Stimulated activated CD8-positive, alpha-beta memory T cell treated with anti-CD3 and anti-CD28 coated beads, Interleukin-2, amount 100 ng/mL, for 1 hour (primary cell): Measurements from ENCODE around the gene CSNK1E.

Source experiments
- DNase-seq, 2 donors: peaks; one replicate each; pipeline ENCODE4 v3.0.0-alpha.2; 2020; ENCODE audit warnings: low read depth in 2 of 2

Gene CSNK1E

DNA sequence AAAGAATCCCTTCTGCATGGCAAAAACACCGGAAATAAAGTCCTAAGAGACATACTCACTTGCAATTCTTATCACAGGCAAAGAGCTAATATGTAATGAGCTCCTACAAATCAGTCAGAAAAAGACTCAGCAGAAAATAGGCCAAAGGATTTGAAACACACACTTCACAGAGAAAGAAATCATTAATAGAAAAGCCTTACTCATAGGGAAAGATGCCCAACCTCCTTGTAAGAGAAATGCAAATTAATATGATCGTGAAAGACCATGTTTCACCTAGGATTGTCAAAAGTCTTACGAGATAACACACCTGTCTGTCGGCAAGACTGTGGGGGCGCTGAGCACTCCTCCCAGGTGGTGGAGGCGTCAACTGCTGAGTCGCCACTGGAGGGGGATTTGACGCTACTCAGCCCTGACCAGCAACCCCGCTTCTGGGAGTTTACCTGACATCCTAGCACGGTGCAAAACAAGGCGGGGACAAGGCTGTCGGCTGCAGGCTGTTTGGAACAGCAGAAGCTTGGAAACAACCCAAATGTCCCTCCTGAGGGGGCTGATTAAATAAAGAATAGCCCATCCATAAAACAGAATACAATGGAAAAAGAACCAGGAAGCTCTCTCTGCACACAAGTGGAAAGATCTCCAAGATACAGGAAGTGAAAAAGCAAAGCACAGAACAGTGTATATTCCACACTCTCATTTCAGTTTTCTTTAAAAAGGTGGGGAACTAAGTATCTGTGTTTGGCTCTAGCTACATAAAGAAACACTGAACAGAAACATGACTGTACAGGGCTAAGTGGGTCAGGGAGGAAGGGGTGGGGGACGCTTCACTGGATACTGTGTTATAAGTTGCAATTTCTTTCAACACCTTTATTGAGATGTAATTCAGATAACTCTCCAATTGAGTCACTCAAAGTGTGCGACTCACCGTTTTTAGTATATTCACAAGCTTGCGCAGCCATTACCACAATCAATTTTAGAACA lies 11.5 kb downstream of the CSNK1E start:
- no peak for DNase-seq

DNA sequence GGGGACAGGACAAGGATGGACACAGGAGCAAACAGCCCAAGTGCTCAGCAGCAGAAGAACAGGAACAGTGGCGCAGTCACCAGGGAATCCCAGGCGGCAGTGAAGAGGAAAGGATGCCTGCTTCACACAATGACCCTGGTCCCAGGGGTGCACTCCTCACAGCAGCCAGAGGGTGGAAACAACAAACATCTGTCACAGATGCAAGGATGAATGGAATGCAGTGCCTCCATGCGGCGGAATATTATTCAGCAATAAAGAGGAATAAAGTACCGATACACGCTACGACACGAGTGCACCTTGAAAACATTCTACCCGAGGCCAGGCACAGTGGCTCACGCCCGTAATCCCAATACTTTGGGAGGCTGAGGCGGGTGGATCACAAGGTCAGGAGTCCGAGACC lies 12.7 kb downstream of the CSNK1E start:
- no peak for DNase-seq

GRCh38 chr22:38303974-38304373 lies 13.3 kb downstream of the CSNK1E start:
- no peak for DNase-seq

GRCh38 chr22:38302906-38303305 lies 14.3 kb downstream of the CSNK1E start:
- no peak for DNase-seq

DNA sequence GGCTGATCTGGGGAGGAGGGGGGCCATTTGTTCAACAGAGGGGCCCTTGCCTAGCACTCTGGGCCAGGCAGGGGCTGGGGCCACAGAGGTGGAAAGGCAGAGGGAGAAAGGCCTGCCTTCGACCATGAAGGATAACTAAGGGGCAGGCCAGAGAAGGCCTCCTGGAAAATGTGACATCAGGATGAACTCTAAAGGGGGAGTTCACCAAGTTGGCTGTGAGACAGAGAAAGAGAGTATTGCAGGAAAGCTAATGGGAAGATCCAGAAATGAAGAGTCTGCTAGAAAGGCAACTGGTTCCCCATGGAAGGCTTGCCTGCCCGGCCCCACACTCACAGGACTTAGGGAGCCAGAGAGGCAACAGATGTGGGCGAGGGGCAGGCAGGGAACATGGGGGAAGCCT lies 16.3 kb downstream of the CSNK1E start:
- no peak for DNase-seq

GRCh38 chr22:38300197-38300945 lies 16.9 kb downstream of the CSNK1E start:
- DNase-seq, result no peak

DNA sequence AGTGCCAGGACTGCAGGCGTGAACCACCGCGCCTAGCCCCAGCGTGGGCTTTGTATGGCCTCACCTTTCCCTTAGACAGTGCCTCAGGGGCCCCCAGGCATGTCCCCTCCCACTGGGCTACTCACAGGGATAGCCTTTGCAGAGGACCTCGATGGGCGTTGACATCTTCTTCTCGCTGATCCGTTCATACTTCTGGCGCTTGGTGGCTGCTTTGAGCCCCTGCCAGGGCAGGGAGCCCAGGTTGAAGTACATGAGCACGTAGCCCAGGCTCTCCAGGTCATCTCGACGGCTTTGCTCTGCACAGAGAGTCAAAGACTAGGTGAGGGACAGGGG lies 17.5 kb downstream of the CSNK1E start:
- DNase-seq, result no peak

DNA sequence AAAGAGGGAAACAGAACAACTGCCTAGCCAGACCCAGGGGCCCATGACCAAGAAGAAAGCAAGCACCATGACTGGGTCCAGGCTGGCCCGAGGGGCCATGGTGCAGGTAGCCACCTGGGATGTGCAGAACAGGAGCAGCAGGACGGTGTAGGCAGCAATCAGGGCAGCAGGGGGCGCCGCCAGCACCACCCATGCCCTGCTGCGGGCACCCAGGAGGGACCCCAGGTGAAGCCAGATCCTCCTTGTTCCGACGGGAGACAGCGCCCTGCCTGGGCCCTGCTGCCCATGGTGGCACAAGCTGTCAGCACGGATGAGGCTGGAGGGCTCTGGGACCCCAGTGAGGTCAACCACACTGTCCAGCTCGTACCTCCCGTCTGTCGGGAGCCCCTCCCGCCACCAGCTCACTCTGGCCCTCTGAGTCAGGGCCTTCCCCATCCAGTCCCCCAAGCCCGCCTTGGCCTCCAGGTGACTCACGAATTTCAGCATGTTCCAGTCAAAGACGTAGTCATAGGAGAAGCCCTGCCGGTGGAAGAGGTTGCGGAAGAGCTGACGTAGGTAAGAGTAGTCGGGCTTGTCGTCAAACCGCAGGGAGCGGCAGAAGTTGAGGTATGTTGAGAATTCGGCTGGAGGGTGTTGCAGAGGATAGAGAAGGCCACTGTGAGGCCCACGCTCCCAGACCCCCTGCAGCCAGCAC lies 18.8 kb downstream of the CSNK1E start:
- peak in 1 of 2 donors; percentile 28 for DNase-seq

DNA sequence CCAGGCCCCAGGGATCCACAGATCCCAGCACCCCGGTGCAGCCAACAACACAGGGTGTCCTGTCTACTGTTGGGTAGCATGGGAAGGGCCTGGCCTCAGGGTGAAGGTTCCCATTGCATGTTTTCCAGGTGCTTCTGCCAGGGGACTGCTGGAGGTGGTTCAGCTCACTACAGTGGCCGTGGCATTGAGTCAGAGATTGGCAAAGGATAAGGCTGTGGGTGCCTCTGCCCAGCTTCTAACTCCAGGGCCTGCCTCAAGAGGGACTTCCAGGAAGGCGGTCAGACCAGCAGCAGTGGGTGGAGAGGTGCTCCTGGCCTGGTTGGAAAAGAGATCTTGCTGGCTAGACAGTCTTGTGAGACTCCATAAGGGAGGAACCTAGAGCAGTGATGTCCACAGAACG lies 20.9 kb downstream of the CSNK1E start:
- no peak for DNase-seq

DNA sequence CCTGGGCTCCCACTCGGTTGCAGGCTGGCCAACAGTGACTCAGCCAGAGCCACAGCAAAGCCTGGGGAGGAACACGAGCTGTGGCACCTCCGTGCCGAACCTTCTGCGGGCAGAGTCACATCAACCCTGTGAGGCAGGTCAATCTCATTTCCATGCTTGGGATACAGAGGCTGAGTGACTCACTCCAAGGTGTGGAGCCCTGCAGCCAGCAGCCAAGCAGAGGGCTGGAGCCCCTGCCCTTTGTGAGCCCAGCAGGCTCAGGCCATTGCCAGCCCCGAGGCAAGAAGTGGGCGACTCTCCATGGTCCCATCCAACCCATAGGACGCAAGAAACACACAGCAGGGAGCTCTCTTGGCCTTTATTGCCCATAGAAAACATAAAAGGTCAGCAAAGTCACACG lies 21.4 kb downstream of the CSNK1E start:
- DNase-seq, result no peak

DNA sequence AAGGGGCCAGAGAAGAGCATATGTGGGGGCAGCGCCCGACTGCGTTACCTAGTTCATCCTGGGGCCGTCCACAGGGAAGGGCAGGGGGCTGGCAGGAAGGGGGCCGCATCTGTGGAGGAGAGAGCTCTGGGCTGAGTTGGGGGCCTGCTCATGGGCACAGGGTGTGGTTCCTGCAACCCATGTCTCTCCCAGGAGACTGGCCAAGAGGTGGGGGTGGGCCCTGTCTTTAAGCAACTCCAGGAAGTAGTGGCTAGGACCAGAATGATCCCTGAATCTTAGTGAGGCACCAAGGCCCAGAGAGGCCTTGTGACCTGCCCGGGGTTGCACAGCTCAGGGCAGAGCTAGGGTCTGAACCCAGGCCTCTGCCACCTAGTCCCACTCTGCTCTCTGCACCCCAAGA lies 21.9 kb downstream of the CSNK1E start:
- no peak for DNase-seq

DNA sequence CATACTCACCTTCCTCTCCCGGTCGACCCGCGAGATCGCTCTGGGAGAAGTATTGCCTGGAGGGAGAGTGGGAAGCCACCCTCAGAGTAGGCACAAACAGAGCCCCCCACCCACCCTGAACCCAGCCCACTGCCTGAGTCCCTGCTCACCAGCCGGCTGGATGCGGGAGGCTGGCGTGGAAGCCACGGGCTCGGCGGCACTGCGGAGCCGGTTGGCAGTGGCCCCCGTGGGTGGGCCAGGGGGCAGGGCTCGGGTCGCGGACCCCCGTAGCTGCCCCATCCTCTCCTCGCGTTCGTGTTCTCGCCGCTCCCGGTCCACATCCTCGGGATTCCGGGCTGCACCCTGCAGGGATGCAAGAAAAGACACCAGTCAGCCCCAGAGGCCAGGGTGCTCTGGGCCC lies 23.0 kb downstream of the CSNK1E start:
- DNase-seq, result no peak

- DNase-seq, result no peak
These were observed 24.5 kb downstream of the CSNK1E start for GRCh38 chr22:38292694-38293093.

- no peak for DNase-seq
These were observed 25.9 kb downstream of the CSNK1E start for GRCh38 chr22:38291201-38291777.

- DNase-seq, result no peak
These were observed 26.9 kb downstream of the CSNK1E start for GRCh38 chr22:38290347-38290746.

- no peak for DNase-seq
These were observed 27.6 kb downstream of the CSNK1E start for GRCh38 chr22:38289583-38290082.

GRCh38 chr22:38286915-38287669 lies 30.1 kb downstream of the CSNK1E start:
- DNase-seq, result no peak

DNA sequence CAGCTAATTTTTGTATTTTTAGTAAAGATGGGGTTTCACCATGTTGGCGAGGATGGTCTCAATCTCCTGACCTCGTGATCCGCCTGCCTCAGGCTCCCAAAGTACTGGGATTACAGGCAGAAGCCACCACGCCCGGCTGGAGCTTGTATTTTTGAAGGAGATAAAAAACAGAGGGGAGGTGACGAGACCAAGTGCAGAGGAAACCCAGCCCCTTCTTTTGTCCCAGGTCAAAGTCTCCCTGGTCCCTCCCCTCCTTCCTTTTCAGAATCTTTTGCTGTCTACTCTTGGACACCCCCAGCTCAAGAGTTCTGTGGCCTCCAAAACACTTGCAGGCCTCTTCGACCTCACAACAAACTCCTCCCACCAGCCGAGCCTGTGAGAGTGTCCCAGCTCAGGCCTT lies 32.2 kb downstream of the CSNK1E start:
- no peak for DNase-seq

DNA sequence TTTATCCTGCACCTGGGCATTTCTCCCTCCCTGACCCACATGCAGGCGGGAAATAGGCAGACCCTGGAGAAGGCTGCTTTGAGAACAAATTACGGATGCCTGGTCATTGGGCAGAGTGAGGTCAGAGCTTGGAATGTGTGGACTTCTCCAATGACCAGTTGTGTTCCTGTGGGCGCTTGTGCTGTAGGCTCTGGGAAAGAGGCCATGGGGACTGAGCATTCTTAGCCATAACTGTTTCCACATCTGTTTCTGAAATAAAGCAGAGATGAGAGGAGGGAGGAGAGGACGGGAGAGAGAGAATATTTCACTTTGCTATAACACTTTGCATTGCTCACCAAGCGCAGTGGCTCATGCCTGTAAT lies 33.2 kb downstream of the CSNK1E start:
- DNase-seq, result no peak

- no peak for DNase-seq
These were observed 34.8 kb downstream of the CSNK1E start for GRCh38 chr22:38282397-38282796.

DNA sequence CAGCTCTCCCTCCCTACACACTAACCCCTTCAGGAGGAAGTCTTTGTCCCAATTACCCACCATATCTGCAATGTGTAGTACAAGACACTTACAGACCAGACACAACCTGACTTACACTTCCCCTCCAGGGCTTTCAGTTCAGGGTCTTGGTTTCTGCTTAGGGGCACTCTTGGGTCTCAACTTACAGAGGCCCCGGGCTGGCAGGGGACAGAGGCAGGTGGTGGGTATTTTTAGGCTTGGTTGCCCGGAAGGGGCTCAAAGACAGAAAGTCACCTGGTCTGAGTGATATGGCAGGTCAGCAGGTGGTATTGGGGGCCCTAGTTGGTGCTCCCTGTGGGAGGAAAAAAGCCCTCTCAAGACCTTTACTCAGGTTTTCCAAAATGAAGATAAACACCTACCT lies 41.1 kb downstream of the CSNK1E start:
- DNase-seq, result no peak
